ENCODE data around the gene PACSIN1.

The PACSIN1 gene

GRCh38 chr6:34520645-34521462 lies 55.0 kb downstream of the PACSIN1 start:
- ATAC-seq, result no peak
- no peak for TF ChIP-seq POU6F1 (CRISPR knock-in tag; IDR thresholded peaks at IDR 0.05; ENCODE audit: borderline replicate concordance, low read depth)

GRCh38 chr6:34521463-34522285 lies 55.8 kb downstream of the PACSIN1 start:
- no peak for ATAC-seq
- TF ChIP-seq ZNF8 (CRISPR knock-in tag; IDR thresholded peaks at IDR 0.05), result no peak
- no peak for TF ChIP-seq ZNF70 (CRISPR knock-in tag; IDR thresholded peaks at IDR 0.05)
- no peak for TF ChIP-seq ZNF565 (CRISPR knock-in tag; conservative IDR thresholded peaks at IDR 0.05; ENCODE audit: low read depth)
- no peak for TF ChIP-seq PPARA (CRISPR knock-in tag; IDR thresholded peaks at IDR 0.05; ENCODE audit: borderline replicate concordance)
- TF ChIP-seq ISL1 (CRISPR knock-in tag; IDR thresholded peaks at IDR 0.05), result no peak
- no peak for TF ChIP-seq TOX (CRISPR knock-in tag; IDR thresholded peaks at IDR 0.05; ENCODE audit: borderline replicate concordance)

- ATAC-seq, result no peak
- TF ChIP-seq CSDC2 (CRISPR knock-in tag; IDR thresholded peaks at IDR 0.05) (no peak), BACH2 (CRISPR knock-in tag; IDR thresholded peaks at IDR 0.05; ENCODE audit: borderline replicate concordance) (no peak), RARB (CRISPR knock-in tag; IDR thresholded peaks at IDR 0.05) (no peak), PPARA (CRISPR knock-in tag; IDR thresholded peaks at IDR 0.05; ENCODE audit: borderline replicate concordance) (no peak), ZNF565 (CRISPR knock-in tag; conservative IDR thresholded peaks at IDR 0.05; ENCODE audit: low read depth) (no peak), ZC3H10 (CRISPR knock-in tag; IDR thresholded peaks at IDR 0.05) (no peak), CREB5 (CRISPR knock-in tag; IDR thresholded peaks at IDR 0.05; ENCODE audit: low read depth) (no peak), TOX (CRISPR knock-in tag; IDR thresholded peaks at IDR 0.05; ENCODE audit: borderline replicate concordance) (no peak), TSHZ2 (CRISPR knock-in tag; IDR thresholded peaks at IDR 0.05) (no peak)
Observed at GRCh38 chr6:34522761-34523160, 56.9 kb downstream of the PACSIN1 start.

GRCh38 chr6:34523441-34524206 lies 57.7 kb downstream of the PACSIN1 start:
- ATAC-seq, result no peak
- no peak for TF ChIP-seq ESRRG (CRISPR knock-in tag; IDR thresholded peaks at IDR 0.05)
- TF ChIP-seq CSDC2 (CRISPR knock-in tag; IDR thresholded peaks at IDR 0.05), result no peak
- no peak for TF ChIP-seq PPARA (CRISPR knock-in tag; IDR thresholded peaks at IDR 0.05; ENCODE audit: borderline replicate concordance)
- TF ChIP-seq TCF4 (CRISPR knock-in tag; IDR thresholded peaks at IDR 0.05; ENCODE audit: borderline replicate concordance), result no peak
- no peak for TF ChIP-seq SNAI2 (CRISPR knock-in tag; IDR thresholded peaks at IDR 0.05)
- no peak for TF ChIP-seq ZFP30 (CRISPR knock-in tag; IDR thresholded peaks at IDR 0.05)

- ATAC-seq, result no peak
- no peak for TF ChIP-seq CSDC2 (CRISPR knock-in tag; IDR thresholded peaks at IDR 0.05)
- no peak for TF ChIP-seq TSHZ2 (CRISPR knock-in tag; IDR thresholded peaks at IDR 0.05)
- no peak for TF ChIP-seq ESRRG (CRISPR knock-in tag; IDR thresholded peaks at IDR 0.05)
- no peak for TF ChIP-seq CREB5 (CRISPR knock-in tag; IDR thresholded peaks at IDR 0.05; ENCODE audit: low read depth)
- no peak for TF ChIP-seq ZC3H10 (CRISPR knock-in tag; IDR thresholded peaks at IDR 0.05)
- no peak for TF ChIP-seq CSRNP3 (CRISPR knock-in tag; IDR thresholded peaks at IDR 0.05)
- no peak for TF ChIP-seq ZNF565 (CRISPR knock-in tag; conservative IDR thresholded peaks at IDR 0.05; ENCODE audit: low read depth)
- no peak for TF ChIP-seq ZFP3 (CRISPR knock-in tag; IDR thresholded peaks at IDR 0.05)
- TF ChIP-seq RARB (CRISPR knock-in tag; IDR thresholded peaks at IDR 0.05), result no peak
Observed at GRCh38 chr6:34524499-34524898, 58.6 kb downstream of the PACSIN1 start.

Data from SK-N-SH treated with all-trans-retinoic acid at 6 μM for 48 hours (cell line).